Testis (tissue), 2 donors: Measurements from ENCODE around the gene TPSG1.
"Not testable (repeated sequence)": the region's sequence is repeated elsewhere in the genome, so short reads cannot be mapped to it uniquely, and the experiment has no call there.

Experiments
- POLR2A ChIP-seq: fragments of 450-650 bp; IDR thresholded peaks from one replicate; pipeline ENCODE4 v1.6.1; 2017; ENCODE audit warnings: antibody characterized with exemption, mild to moderate bottlenecking, moderate library complexity
- TF ChIP-seq, protein P1 (sequence below), 3 experiments: fragments of 450-650 bp in 2 of 3; fragments of 200-600 bp in 1 of 3; sonication (generic) in 1 of 3; IDR thresholded peaks; one replicate each; pipeline ENCODE4 v1.5.1; 2016 to 2019; ENCODE audit warnings: antibody characterized with exemption in 3 of 3, mild to moderate bottlenecking in 2 of 3, moderate library complexity in 1 of 3

DNA sequence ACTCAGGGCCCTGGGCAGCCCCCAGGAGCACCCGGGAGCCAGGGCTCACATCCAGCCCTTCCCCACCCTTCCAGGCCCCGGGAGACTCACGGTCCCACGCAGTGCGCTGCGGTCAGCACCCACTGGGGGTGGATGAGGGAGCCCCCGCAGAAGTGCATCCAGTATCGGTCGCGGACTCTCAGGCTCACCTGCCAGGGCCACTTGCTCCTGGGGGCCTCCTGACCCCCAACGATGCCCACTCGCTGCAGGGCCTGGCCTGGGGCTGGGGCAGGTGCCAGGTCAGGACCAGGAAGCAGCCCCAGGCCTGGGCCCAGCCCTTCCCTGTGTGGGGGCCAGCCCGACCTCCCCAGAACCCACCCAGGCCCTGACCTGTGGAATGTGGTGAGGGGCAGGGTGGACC is 4.4 kb upstream of the TPSG1 start:
- TF ChIP-seq, protein P1, sequence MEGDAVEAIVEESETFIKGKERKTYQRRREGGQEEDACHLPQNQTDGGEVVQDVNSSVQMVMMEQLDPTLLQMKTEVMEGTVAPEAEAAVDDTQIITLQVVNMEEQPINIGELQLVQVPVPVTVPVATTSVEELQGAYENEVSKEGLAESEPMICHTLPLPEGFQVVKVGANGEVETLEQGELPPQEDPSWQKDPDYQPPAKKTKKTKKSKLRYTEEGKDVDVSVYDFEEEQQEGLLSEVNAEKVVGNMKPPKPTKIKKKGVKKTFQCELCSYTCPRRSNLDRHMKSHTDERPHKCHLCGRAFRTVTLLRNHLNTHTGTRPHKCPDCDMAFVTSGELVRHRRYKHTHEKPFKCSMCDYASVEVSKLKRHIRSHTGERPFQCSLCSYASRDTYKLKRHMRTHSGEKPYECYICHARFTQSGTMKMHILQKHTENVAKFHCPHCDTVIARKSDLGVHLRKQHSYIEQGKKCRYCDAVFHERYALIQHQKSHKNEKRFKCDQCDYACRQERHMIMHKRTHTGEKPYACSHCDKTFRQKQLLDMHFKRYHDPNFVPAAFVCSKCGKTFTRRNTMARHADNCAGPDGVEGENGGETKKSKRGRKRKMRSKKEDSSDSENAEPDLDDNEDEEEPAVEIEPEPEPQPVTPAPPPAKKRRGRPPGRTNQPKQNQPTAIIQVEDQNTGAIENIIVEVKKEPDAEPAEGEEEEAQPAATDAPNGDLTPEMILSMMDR (IDR thresholded peaks at IDR 0.05): not testable (repeated sequence)
- TF ChIP-seq POLR2A: not testable (repeated sequence)
